Cardiac fibroblast (primary cell): ENCODE data around the gene ING1.
"Not testable (repeated sequence)": the region's sequence is repeated elsewhere in the genome, so short reads cannot be mapped to it uniquely, and the experiment has no call there.

Experiments
- DNase-seq, 2 donors: peaks; one replicate each; pipeline versions ENCODE4 v3.0.0 to v3.0.0-alpha.2; 2010; ENCODE audit warnings: low read depth in 2 of 2
- H3K4me3 ChIP-seq, 2 donors: replicated peaks in 1 of 2; 1 replicate in 1 of 2; 2 replicates in 1 of 2; pipeline ENCODE4 v1.5.1; 2011; ENCODE audit warnings: low read depth in 2 of 2, low read length in 2 of 2, mild to moderate bottlenecking in 2 of 2, moderate library complexity in 1 of 2
- TF ChIP-seq, protein P1 (sequence below): IDR thresholded peaks from one replicate; pipeline ENCODE4 v1.5.1; 2011; ENCODE audit warnings: low read depth, mild to moderate bottlenecking, low read length, inconsistent platforms

The ING1 gene

DNA sequence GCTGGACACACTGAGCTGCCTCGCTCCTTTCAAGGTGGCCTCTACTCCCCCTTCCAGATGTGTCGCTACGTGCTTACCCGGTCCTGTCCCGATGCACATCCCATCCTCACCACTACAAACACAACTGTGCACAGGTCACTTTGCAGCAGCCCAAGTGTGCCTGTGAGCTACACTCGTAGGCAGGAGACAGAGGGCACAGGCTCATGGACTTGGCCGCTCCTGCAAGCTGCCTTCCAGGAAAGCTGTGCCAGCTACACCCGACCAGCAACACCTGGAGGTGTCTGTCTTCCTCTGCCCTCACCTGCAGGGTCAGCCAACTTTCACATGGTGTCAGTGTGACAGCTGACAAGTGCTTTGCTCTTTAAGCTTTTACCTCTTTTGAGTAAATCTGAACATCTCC lies 23.0 kb upstream of the ING1 start:
- TF ChIP-seq, protein P1, sequence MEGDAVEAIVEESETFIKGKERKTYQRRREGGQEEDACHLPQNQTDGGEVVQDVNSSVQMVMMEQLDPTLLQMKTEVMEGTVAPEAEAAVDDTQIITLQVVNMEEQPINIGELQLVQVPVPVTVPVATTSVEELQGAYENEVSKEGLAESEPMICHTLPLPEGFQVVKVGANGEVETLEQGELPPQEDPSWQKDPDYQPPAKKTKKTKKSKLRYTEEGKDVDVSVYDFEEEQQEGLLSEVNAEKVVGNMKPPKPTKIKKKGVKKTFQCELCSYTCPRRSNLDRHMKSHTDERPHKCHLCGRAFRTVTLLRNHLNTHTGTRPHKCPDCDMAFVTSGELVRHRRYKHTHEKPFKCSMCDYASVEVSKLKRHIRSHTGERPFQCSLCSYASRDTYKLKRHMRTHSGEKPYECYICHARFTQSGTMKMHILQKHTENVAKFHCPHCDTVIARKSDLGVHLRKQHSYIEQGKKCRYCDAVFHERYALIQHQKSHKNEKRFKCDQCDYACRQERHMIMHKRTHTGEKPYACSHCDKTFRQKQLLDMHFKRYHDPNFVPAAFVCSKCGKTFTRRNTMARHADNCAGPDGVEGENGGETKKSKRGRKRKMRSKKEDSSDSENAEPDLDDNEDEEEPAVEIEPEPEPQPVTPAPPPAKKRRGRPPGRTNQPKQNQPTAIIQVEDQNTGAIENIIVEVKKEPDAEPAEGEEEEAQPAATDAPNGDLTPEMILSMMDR = no peak
- no peak for DNase-seq
- H3K4me3 ChIP-seq = no peak overlapping the region

DNA sequence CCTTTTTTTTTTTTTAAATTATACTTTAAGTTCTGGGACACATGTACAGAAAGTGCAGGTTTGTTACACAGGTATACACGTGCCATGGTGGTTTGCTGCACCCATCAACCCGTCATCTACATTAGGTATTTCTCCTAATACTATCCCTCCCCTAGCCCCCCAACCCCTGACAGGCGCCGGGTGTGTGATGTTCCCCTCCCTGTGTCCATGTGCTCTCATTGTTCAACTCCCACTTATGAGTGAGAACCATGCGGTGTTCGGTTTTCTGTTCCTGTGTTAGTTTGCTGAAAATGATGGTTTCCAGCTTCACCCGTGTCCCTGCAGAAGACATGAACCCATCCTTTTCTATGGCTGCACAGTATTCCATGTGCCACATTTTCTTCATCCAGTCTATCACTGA lies 17.7 kb upstream of the ING1 start:
- DNase-seq, H3K4me3 ChIP-seq: not testable (repeated sequence)

DNA sequence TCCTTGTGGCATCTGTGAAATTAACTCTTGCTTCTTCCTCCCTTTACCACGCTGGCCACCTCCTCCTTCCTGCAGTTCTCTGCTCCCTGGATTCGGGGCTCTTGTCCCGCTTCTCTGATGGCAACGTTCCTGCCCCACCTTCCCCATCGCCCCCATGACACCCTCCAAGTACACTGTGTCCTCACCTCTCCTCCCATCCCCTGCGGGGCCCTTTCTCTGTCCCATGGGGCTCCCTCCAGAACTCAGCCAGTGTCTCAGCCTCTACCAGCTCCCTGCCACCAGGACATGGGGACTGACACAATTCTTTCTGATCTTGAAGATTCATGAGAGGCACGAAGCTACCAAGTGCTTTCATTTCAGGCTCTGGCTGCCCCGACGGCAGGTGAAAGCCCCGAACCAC lies 16.7 kb upstream of the ING1 start:
- no peak for DNase-seq
- TF ChIP-seq, protein P1 = no peak
- H3K4me3 ChIP-seq = no peak overlapping the region

DNA sequence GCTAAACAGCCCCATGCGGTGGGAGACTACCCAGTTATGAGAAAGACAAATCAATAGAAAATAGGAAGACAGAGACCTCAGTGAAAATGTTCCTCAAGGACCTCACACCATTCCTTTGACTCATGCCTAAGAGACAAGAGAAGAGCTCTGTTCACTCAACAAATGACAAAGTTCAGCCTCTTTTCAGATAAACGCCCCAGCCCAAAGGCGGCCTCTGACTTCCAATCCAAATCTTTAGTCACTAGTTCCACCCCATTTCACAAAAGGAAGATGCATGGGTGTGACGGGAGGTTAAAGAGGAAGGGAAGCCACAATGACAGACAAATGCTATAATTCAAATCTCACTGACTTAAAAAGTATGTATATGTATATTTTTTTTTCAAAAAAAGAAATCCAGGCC lies 15.7 kb upstream of the ING1 start:
- no peak overlapping the region for H3K4me3 ChIP-seq
- TF ChIP-seq, protein P1 = no peak
- DNase-seq = no peak

DNA sequence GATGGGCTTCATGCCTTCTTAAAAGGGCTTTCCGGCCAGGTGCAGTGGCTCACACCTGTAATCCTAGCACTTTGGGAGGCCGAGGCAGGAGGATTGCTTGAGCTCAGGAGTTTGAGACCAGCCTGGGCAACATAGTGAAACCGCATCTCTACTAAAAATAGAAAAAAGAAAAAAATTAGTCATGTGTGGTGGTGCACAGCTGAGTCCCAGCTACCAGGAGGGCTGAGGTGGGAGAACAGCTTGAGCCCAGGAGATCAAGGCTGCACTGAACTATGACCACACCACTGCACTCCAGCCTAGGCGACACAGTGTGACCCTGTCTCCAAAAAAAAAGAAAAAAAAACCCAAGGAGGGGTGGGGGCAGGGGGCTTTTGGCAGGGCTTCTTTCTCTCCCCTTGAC lies 14.8 kb upstream of the ING1 start:
- no peak for DNase-seq
- TF ChIP-seq, protein P1 = no peak
- H3K4me3 ChIP-seq = no peak overlapping the region

DNA sequence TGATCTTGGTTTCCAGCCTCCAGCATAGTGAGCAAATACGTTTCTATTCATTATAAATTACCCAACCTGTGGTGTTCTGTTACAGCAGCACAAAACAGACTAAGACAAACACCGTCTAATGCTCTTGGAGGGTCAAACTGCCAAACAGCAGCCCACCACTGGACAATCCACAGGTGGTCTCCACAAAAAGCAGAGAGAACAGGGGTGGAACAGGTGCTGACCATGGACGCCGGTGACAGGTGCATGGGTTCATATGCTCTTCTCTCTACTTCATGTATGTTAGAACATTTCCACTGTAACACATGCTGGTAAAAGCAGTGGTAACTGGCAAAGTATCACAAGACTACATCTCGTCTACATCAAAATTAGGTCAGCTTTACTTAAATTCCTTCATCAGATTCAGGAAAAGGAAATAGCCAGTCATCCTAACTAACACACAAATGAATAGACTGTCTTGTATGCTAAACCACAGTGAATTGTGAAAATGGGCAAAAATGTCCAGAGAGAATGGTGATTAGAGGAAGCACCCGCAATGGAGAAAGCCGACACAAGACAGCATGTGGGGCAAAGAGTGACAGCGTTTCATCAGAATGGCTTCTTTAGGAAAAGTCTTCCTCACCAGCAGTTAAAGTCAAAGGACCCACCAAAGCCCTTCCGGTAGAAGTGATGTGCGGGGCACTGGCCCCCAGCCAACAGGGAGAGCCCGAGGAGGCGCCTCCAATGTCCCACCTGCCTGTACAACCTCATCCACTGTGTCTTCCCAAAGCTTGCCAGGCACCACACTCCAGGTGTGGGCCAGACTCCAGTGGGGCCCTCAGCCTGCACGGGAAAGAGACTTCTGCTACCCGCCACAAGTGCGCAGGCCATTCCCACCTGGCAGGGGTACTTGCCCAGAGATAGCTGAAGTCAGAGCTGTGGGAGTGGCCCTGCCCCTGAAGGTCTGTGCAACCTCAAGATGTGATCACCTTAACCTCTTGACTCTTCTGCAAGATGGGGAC lies 14.1 kb upstream of the ING1 start:
- no peak overlapping the region for H3K4me3 ChIP-seq
- no peak for DNase-seq
- TF ChIP-seq, protein P1 = no peak

DNA sequence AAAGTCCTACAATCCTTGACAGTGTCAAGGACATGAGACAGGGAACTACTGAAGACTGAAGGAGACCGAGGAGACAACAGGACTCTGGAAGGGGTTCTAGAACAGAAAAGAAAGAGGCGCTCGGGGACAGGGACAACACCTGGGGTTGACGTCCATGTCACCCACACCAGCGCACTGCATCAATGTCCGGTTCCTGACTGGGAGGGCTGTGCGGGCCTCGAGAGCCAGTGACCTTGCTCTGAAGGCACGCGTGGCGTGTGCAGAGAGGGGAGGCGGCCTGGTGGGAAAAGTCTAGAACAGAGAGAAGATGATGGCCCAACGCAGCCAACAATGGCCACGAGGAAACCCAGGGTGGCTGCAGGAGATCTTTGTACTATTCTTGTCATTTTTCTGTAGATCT lies 13.3 kb upstream of the ING1 start:
- no peak for DNase-seq
- no peak overlapping the region for H3K4me3 ChIP-seq
- TF ChIP-seq, protein P1 = no peak
